ENCODE measurements around the gene UBE2D3.
"Not testable (repeated sequence)": the region's sequence is repeated elsewhere in the genome, so short reads cannot be mapped to it uniquely, and the experiment has no call there.

UBE2D3 gene

GRCh38 chr4:102826890-102827673 is at the start of gene UBE2D3:
Gene UBE2D3 (minus strand): TSS chr4:102827551. CDS start chr4:102826508, 1,043 bp downstream.
- peak; percentile 93 to 94 for DNase-seq (ENCODE audit: low read depth in 1 of 2, low spot score in 1 of 2)

GRCh38 chr4:102871772-102872171 is 44.4 kb upstream of the UBE2D3 start:
- no peak for DNase-seq (ENCODE audit: low read depth in 1 of 2, low spot score in 1 of 2)

- no peak for DNase-seq (ENCODE audit: low read depth in 1 of 2, low spot score in 1 of 2)
These were observed 42.3 kb upstream of the UBE2D3 start for GRCh38 chr4:102869569-102870197.

GRCh38 chr4:102868781-102869568 is 41.6 kb upstream of the UBE2D3 start, which contains the start of gene CISD2:
Gene CISD2 (plus strand): TSS chr4:102868992. CDS start chr4:102869085, 93 bp downstream.
- DNase-seq (ENCODE audit: low read depth in 1 of 2, low spot score in 1 of 2), result peak; percentile 77 to 86

- peak; percentile 1 to 8 for DNase-seq (ENCODE audit: low read depth in 1 of 2, low spot score in 1 of 2)
These were observed 40.9 kb upstream of the UBE2D3 start for GRCh38 chr4:102868153-102868780.

GRCh38 chr4:102867278-102868152 is 40.2 kb upstream of the UBE2D3 start:
- DNase-seq (ENCODE audit: low read depth in 1 of 2, low spot score in 1 of 2), result no peak

- DNase-seq (ENCODE audit: low read depth in 1 of 2, low spot score in 1 of 2), result not testable (repeated sequence)
These were observed 38.0 kb upstream of the UBE2D3 start for GRCh38 chr4:102865327-102865726.

- DNase-seq (ENCODE audit: low read depth in 1 of 2, low spot score in 1 of 2), result no peak
These were observed 35.4 kb upstream of the UBE2D3 start for GRCh38 chr4:102862747-102863146.

- DNase-seq (ENCODE audit: low read depth in 1 of 2, low spot score in 1 of 2), result no peak
These were observed 34.7 kb upstream of the UBE2D3 start for GRCh38 chr4:102862016-102862415.

GRCh38 chr4:102860611-102861324 is 33.4 kb upstream of the UBE2D3 start:
- no peak for DNase-seq (ENCODE audit: low read depth in 1 of 2, low spot score in 1 of 2)

- no peak for DNase-seq (ENCODE audit: low read depth in 1 of 2, low spot score in 1 of 2)
These were observed 31.6 kb upstream of the UBE2D3 start for GRCh38 chr4:102858828-102859464.

GRCh38 chr4:102850370-102850769 is 23.0 kb upstream of the UBE2D3 start:
- DNase-seq (ENCODE audit: low read depth in 1 of 2, low spot score in 1 of 2), result no peak

- DNase-seq (ENCODE audit: low read depth in 1 of 2, low spot score in 1 of 2), result no peak
These were observed 22.3 kb upstream of the UBE2D3 start for GRCh38 chr4:102849579-102850104.

GRCh38 chr4:102847687-102848086 is 20.3 kb upstream of the UBE2D3 start:
- DNase-seq (ENCODE audit: low read depth in 1 of 2, low spot score in 1 of 2), result no peak

- DNase-seq (ENCODE audit: low read depth in 1 of 2, low spot score in 1 of 2), result no peak
These were observed 16.6 kb upstream of the UBE2D3 start for GRCh38 chr4:102843938-102844337.

- no peak for DNase-seq (ENCODE audit: low read depth in 1 of 2, low spot score in 1 of 2)
These were observed 15.9 kb upstream of the UBE2D3 start for GRCh38 chr4:102843273-102843672.

GRCh38 chr4:102842367-102842766 is 15.0 kb upstream of the UBE2D3 start:
- DNase-seq (ENCODE audit: low read depth in 1 of 2, low spot score in 1 of 2), result no peak

GRCh38 chr4:102836596-102836995 is 9.2 kb upstream of the UBE2D3 start:
- no peak for DNase-seq (ENCODE audit: low read depth in 1 of 2, low spot score in 1 of 2)

GRCh38 chr4:102832667-102833066 is 5.3 kb upstream of the UBE2D3 start:
- DNase-seq (ENCODE audit: low read depth in 1 of 2, low spot score in 1 of 2), result no peak
